Gastrocnemius medialis (tissue), 4 donors: Measurements from ENCODE around the gene CSN3. TPM values are rescaled to one million over a fixed set of nuclear protein-coding genes. Genes with fewer than 3 reads are reported as not detected.

Experiments
- ATAC-seq, 2 donors: fragments of 150-250 bp; one replicate each; pipeline ENCODE4 v1.9.1; 2016
- DNase-seq, 2 donors: peaks; one replicate each; pipeline ENCODE4 v3.0.0-alpha.2; 2019
- H3K27ac ChIP-seq, 4 donors: fragments of 200-600 bp; sonication (generic); 1 replicate in 1 of 4; 2 replicates in 3 of 4; pipeline ENCODE4 v1.5.1; 2016 to 2018; ENCODE audit warnings: mild to moderate bottlenecking in 2 of 4, moderate library complexity in 1 of 4
- H3K27me3 ChIP-seq, 3 donors: fragments of 200-600 bp; sonication (generic) in 2 of 3; 1 replicate in 1 of 3; 2 replicates in 2 of 3; pipeline versions ENCODE4 v1.5.1 to v1.6.0; 2016 to 2019; ENCODE audit warnings: mild to moderate bottlenecking in 1 of 3, moderate library complexity in 1 of 3
- H3K36me3 ChIP-seq, 2 donors: fragments of 200-600 bp; sonication (generic) in 1 of 2; one replicate each; pipeline ENCODE4 v1.5.1; 2017 to 2018
- H3K4me1 ChIP-seq, 2 donors: fragments of 200-600 bp; sonication (generic) in 1 of 2; one replicate each; pipeline ENCODE4 v1.5.1; 2016 to 2017; ENCODE audit warnings: mild to moderate bottlenecking in 2 of 2
- H3K4me3 ChIP-seq, 4 donors: fragments of 200-600 bp; sonication (generic) in 3 of 4; 1 replicate in 1 of 4; 2 replicates in 3 of 4; pipeline ENCODE4 v1.5.1; 2016 to 2019; ENCODE audit warnings: mild to moderate bottlenecking in 2 of 4
- H3K9me3 ChIP-seq, 3 donors: fragments of 200-600 bp; sonication (generic) in 2 of 3; 1 replicate in 1 of 3; 2 replicates in 2 of 3; pipeline ENCODE4 v1.5.1; 2016 to 2019
- CTCF ChIP-seq, 5 experiments: fragments of 450-650 bp in 3 of 5; fragments of 200-600 bp in 2 of 5; sonication (generic) in 2 of 5; IDR thresholded peaks in 4 of 5; conservative IDR thresholded peaks in 1 of 5; 1 replicate in 4 of 5; 2 replicates in 1 of 5; pipeline ENCODE4 v1.5.1; 2016 to 2019; ENCODE audit warnings: antibody characterized with exemption in 5 of 5, mild to moderate bottlenecking in 3 of 5, moderate library complexity in 3 of 5
- POLR2A ChIP-seq, 2 donors: fragments of 450-650 bp; IDR thresholded peaks; one replicate each; pipeline ENCODE4 v1.6.1; 2017; ENCODE audit warnings: antibody characterized with exemption in 2 of 2, mild to moderate bottlenecking in 2 of 2, moderate library complexity in 2 of 2
- in situ Hi-C, 4 donors: fragments of 200-750 bp; cut with MboI; loops; one replicate each; pipeline versions ENCODE4 v1.15.0 to v1.8.0; 2017; ENCODE audit warnings: low sequenced_read_pairs in 4 of 4
- intact Hi-C: fragments of 100-400 bp; cut with DNase I; formaldehyde crosslinking; loops from one replicate; pipeline ENCODE4 v1.15.1; 2023; ENCODE audit warnings: low total_unique reads
- total RNA-seq, 4 donors: library from RNA; depleted of rRNA; stranded (reverse); fragments of >200 nt; gene quantifications; one replicate each; pipeline versions ENCODE4 v1.1.0 to v1.2.3, GENCODE V29; 2016

Gene CSN3
- total RNA-seq, 4 donors from 2014 or later = not detected

GRCh38 chr4:70251250-70251944 lies 9.0 kb downstream of the CSN3 start:
- H3K36me3 ChIP-seq = no peaks in the 10 kb centered on the region
- H3K27me3 ChIP-seq = no peaks in the 10 kb centered on the region
- TF ChIP-seq POLR2A (IDR thresholded peaks at IDR 0.05) (no peak), CTCF (IDR thresholded peaks at IDR 0.05 in 4 of 5, conservative IDR thresholded peaks at IDR 0.05 in 1 of 5) (no peak)
- no peak overlapping the region for H3K4me3 ChIP-seq
- in situ Hi-C loops (no loop called here), intact Hi-C loops (no loop called here)
- H3K9me3 ChIP-seq = no peaks in the 10 kb centered on the region
- H3K27ac ChIP-seq = no peak overlapping the region
- DNase-seq (no peak), ATAC-seq (no peak)
- H3K4me1 ChIP-seq = no peaks in the 10 kb centered on the region

- no peaks in the 10 kb centered on the region for H3K27me3 ChIP-seq
- no peak overlapping the region for H3K4me3 ChIP-seq
- no peaks in the 10 kb centered on the region for H3K36me3 ChIP-seq
- no peak for TF ChIP-seq CTCF (IDR thresholded peaks at IDR 0.05 in 4 of 5, conservative IDR thresholded peaks at IDR 0.05 in 1 of 5)
- TF ChIP-seq POLR2A (IDR thresholded peaks at IDR 0.05) = no peak
- intact Hi-C loops = no loop called here
- no peak for ATAC-seq
- no peaks in the 10 kb centered on the region for H3K4me1 ChIP-seq
- in situ Hi-C loops = no loop called here
- no peak for DNase-seq
- H3K9me3 ChIP-seq = no peaks in the 10 kb centered on the region
- no peak overlapping the region for H3K27ac ChIP-seq
Measured at GRCh38 chr4:70251945-70252277, 9.5 kb downstream of the CSN3 start.

- TF ChIP-seq POLR2A (IDR thresholded peaks at IDR 0.05) (no peak), CTCF (IDR thresholded peaks at IDR 0.05 in 4 of 5, conservative IDR thresholded peaks at IDR 0.05 in 1 of 5) (no peak)
- intact Hi-C loops = no loop called here
- DNase-seq = no peak
- Histone ChIP-seq H3K36me3 (no peaks in the 10 kb centered on the region), H3K4me1 (no peaks in the 10 kb centered on the region), H3K27ac (no peak overlapping the region), H3K9me3 (no peaks in the 10 kb centered on the region), H3K27me3 (no peaks in the 10 kb centered on the region), H3K4me3 (no peak overlapping the region)
- in situ Hi-C loops = no loop called here
- ATAC-seq = no peak
Measured at GRCh38 chr4:70269674-70270073, 27.3 kb downstream of the CSN3 start.

- Histone ChIP-seq H3K4me3 (no peak overlapping the region), H3K4me1 (no peaks in the 10 kb centered on the region), H3K36me3 (no peaks in the 10 kb centered on the region), H3K9me3 (no peaks in the 10 kb centered on the region), H3K27ac (no peak overlapping the region), H3K27me3 (no peaks in the 10 kb centered on the region)
- ATAC-seq (no peak), DNase-seq (no peak)
- in situ Hi-C loops (no loop called here), intact Hi-C loops (no loop called here)
- no peak for TF ChIP-seq CTCF (IDR thresholded peaks at IDR 0.05 in 4 of 5, conservative IDR thresholded peaks at IDR 0.05 in 1 of 5)
- TF ChIP-seq POLR2A (IDR thresholded peaks at IDR 0.05) = no peak
Measured at GRCh38 chr4:70277121-70277520, 34.7 kb downstream of the CSN3 start.

- Histone ChIP-seq H3K9me3 (no peaks in the 10 kb centered on the region), H3K4me3 (no peak overlapping the region), H3K4me1 (no peaks in the 10 kb centered on the region), H3K27ac (no peak overlapping the region), H3K27me3 (no peaks in the 10 kb centered on the region), H3K36me3 (no peaks in the 10 kb centered on the region)
- DNase-seq = no peak
- intact Hi-C loops (no loop called here), in situ Hi-C loops (no loop called here)
- ATAC-seq = no peak
- TF ChIP-seq CTCF (IDR thresholded peaks at IDR 0.05 in 4 of 5, conservative IDR thresholded peaks at IDR 0.05 in 1 of 5) = no peak
- no peak for TF ChIP-seq POLR2A (IDR thresholded peaks at IDR 0.05)
Measured at GRCh38 chr4:70280567-70280966, 38.2 kb downstream of the CSN3 start.
